GM04503 (cell line): ENCODE results near the gene GATAD2B.

Source experiments
- DNase-seq: peaks from one replicate; pipeline ENCODE4 v3.0.0-alpha.2; 2012; ENCODE audit warnings: low read depth

GATAD2B gene

GRCh38 chr1:153951183-153951582 lies 28.4 kb upstream of the GATAD2B start:
- no peak for DNase-seq

GRCh38 chr1:153946622-153947241 lies 24.0 kb upstream of the GATAD2B start, which contains the start of gene DENND4B:
Gene DENND4B (minus strand): TSS chr1:153946718. CDS start chr1:153944374, 2,344 bp downstream.
- no peak for DNase-seq

DNA sequence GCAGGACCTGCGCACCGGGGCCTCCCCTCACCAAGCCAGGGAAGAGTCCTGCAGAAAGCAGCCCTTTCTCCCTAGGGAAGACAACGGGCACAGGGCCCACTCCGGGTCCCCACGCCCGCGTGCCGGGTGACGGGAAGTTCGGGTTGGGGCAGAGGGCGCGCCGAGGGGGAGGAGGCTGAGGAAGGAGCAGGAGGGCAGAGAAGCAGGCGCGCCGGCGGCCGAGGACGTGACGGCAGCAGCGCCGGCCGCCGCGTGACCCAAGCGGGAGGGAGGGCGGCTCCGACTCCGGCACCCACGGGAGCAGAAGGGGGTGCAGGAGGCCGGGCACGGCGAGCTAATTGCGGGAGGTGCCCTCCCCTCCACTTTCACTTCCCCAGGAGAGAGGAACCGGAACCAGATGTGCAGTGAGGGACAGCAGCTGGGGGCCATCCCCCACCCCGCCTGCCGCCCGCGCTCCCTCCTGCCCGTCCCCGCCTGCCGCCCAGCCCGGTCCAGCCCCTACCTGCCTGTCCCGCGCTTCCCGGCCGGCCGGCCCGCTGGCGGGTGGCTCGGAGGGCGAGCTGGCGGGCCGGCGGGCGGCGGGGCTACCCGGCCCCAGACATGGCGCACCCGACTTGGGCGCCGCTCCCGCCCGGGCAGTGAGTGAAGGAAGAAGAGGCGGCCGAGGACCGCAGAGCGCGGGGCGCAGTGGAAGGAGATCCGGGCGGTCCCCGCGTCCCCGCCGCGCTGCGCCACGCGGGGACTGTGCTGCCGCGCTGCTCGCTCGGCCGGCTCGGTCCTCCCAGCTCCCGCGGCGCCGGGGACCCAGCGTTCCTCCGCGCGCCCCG lies 23.2 kb upstream of the GATAD2B start:
- no peak for DNase-seq

DNA sequence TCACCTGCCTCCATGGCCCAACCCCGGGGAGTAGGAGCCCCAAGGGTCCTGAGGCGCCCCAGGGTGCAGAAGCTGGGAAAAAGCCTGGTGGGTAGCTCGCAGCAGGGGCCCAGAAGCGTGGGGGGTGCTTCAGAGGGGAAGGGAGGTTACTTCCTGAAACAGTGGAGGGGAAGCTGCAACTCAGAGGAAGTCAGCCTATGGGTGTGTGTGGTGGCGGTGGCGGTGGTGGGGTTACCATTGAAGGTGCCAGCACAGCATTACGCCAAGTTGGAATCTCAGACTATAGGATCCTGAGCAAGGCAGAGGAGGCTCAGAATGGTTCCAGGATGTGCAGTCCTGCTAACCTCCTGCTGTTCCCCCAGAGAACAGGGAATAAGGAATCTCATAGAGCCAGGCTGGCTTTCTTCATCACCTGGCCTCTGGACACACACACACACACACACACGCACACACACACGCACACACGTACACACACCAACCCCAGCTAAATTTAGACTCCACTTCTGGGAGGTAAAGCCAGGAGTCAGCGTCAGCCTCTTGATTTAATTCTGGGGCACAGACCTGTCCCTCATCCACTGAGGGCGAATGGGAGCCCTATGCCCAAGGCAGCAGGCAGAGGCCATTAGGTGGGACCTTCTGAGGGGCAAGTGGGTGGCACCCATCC lies 22.5 kb upstream of the GATAD2B start:
- DNase-seq = no peak

- DNase-seq = no peak
These were observed 22.0 kb upstream of the GATAD2B start for GRCh38 chr1:153944827-153945117.

GRCh38 chr1:153944005-153944826 lies 21.4 kb upstream of the GATAD2B start:
- no peak for DNase-seq

GRCh38 chr1:153942766-153943549 lies 20.2 kb upstream of the GATAD2B start:
- DNase-seq = no peak

- DNase-seq = no peak
These were observed 19.3 kb upstream of the GATAD2B start for GRCh38 chr1:153941826-153942725.

DNA sequence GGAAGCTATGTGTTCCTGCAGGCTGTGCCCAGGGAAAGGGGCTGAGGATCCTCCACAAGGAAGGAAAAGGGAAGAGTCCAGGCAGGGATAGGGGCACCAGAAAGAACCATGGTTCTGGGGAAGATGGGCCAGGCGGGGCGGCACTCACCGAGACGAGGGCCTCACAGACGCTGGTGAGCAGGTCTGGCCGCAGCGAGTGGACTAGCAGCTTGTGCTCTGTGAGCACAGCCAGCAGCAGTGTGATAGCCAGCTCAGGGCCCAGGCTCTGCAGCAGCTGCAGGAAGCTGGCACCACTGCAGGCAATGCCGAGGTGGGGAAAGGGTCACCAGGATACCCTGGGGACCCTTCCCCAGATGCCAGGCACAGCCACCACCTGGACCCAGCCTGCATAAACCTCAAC lies 18.0 kb upstream of the GATAD2B start:
- DNase-seq = no peak

DNA sequence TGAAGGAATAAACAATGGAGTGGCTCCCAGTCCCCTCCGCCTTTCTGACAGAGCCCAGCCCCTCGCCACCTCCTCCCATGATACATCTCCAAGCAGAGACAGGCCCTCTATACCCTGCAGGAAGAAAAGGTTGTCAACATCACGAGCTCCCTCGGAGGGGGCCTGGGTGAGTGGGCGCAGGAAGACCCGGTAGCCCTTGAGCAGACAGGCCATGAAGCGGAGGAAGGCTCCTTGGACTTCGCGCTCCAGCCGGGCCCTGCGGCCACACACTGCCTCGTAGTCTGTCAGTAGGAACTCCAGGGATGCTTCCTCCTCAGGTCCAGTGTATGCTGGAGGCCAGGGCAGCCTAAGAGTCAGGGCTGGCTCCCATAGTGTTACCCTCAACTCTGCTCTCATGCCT lies 16.7 kb upstream of the GATAD2B start:
- no peak for DNase-seq

GRCh38 chr1:153938996-153939395 lies 16.2 kb upstream of the GATAD2B start:
- DNase-seq = no peak

- DNase-seq = no peak
These were observed 14.6 kb upstream of the GATAD2B start for GRCh38 chr1:153937331-153937730.

DNA sequence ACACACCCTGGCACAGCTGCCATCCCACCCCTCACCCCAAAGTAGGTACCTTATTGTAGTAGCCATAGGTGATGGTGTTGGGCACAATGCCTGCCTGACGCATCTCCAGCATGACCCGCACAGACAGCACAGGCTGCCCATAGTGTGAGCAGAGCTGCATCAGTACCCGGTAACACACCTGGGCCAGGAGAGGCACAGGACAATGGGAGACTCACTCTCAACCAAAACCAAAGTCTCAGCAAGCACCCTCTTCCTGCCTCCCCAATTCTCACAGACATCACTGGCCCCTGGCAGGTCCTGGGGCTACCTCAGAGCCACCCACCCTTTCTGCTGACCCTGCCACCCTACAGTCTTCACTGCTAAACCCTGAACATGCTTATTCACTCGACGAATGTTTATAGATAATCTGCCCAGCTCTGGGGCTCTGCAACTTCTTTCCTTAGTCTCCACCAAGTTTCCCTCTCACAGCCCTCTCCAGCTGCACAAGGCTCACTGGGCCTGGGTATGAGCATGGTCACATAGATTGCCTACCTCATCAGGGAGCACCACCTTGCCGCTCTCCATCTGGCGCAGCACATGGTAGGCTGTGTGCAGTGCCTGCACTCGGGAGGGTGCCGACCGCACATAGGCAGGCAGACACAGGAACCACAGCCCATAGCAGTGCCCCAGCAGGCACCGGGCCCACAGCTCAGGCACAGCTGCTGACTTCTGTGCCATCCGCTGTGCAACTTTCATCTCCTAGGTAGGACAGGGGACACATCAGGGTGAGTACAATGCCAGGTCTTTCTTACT lies 13.4 kb upstream of the GATAD2B start:
- DNase-seq = no peak

DNA sequence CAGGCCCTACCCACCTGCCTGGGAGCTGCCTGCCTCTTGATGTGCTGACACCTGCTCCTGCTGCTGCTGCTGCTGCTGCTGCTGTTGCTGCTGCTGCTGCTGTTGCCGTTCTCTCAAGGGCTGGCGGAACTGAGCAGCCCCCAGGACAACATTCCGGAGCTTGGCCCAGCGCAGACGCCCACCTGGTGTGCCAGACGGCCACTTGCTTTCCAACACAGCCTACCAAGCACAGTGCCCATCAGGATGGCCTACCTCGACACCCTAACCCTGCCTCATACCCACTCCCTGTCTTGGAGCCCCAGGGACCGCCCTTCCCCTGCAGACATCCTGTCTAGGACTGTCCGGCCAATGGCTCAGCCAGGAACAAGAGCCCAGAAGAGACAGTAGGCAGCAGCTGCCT lies 12.0 kb upstream of the GATAD2B start:
- DNase-seq = no peak

DNA sequence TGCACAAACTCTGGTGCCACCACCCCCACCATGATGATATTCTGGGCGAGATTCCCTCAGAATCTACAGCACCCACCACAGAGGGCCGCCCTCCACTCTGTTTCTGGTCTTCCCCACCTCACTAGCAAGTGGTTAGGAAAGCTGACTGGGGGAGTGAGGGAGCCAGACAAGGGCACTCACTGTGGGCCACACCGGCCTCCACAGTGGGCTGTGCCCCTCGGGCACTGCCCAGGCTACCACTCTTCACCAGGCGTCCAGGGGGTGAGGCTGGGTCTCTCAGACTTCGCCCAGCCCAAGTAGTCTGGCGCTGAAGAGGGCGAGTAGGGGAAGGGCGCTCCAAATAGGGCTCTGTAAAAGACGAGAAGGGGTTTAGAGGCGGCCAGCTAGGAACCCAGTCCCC lies 11.2 kb upstream of the GATAD2B start:
- DNase-seq = no peak

DNA sequence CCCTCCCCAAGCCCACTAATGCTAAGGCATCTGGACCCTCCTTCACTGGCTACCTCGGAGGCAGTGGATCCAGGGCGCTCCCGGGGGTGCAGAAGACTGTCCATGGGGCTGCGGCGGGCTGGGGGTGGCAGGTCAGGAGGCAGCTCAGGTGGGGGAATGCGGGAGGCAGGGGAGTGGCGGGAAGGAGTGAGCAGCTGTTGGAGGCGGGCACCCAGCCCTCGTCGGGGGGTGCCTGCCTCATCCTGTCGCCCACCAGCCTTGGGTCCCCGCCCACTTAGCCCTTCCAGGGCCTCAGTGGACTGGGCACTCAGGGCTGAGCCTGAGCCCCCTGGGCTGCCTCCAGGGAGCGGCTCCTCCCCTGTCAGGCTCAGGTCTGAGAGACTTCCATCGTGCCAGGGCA lies 10.7 kb upstream of the GATAD2B start:
- no peak for DNase-seq

DNA sequence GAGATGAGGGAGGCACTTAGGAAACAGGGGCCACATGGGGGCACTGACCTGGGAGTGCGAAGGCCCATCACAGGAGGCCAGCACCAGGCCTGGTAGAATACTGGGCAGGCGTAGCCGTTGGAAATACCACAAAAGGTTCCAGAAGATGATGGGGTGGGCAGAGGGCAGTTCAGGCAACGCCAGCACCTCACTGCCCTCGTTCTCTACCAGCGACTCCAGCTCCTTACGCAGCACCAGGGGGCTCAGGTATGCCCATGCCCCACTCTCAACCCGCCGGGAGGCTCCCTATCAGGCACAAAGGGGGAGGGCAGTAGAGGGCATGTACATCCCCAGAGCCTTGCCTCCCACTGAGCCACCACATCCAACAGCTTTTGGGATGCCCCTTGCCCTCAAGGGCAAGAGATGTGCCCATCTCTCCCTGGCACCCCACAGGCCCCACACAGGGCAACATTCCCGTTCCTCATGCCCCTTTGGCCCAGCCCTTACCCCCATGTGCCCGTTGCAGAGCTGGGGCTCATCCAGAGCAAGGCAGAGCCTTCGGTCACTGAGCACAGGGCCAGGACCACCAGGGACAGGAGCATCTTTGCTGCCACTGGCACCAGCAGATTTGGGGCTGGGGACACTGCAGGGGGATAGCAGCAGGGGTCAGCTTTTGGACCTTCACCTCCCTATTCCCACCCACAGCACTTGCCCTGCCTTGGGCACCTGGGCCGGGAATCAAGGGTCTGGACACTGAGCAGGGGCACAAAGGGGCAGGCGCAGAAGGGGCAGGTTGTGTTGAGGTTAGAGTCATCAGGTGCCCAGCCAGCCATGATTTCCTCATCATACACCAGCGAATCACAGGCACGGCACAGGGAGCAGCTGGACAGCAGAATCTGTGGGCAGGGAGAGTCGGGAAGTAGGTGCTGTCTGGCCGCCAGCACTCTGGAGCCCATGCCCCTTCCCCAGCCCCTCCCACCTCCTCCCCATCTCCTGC lies 9.7 kb upstream of the GATAD2B start:
- DNase-seq = no peak
